H9 (cell line): Measurements from ENCODE around the gene SLC24A3. TPM values are rescaled to one million over a fixed set of nuclear protein-coding genes. Genes with fewer than 3 reads are reported as not detected.

Experiments used
- DNase-seq: peaks from one replicate; pipeline ENCODE4 v3.0.0-alpha.2; 2017
- H2AFZ ChIP-seq: one replicate; pipeline ENCODE4 v1.6.1; 2013; ENCODE audit warnings: mild to moderate bottlenecking, low read length, control low read depth, moderate library complexity
- H2AK5ac ChIP-seq: 2 replicates; pipeline ENCODE4 v1.6.1; 2013; ENCODE audit warnings: low read length, control low read depth, mixed read lengths; ENCODE audit not compliant: insufficient read length
- H2BK120ac ChIP-seq: one replicate; pipeline ENCODE4 v1.6.1; 2013; ENCODE audit warnings: low read depth, mild to moderate bottlenecking, low read length, control low read depth, inconsistent platforms; ENCODE audit not compliant: poor library complexity, severe bottlenecking
- H2BK12ac ChIP-seq: 2 replicates; pipeline ENCODE4 v1.6.1; 2013; ENCODE audit warnings: low read length, control low read depth, mixed read lengths, low read depth; ENCODE audit not compliant: insufficient read length
- H2BK15ac ChIP-seq: 2 replicates; pipeline ENCODE4 v1.6.1; 2013; ENCODE audit warnings: low read depth, low read length, control low read depth
- H2BK20ac ChIP-seq: one replicate; pipeline ENCODE4 v1.6.1; 2013; ENCODE audit warnings: low read depth, mild to moderate bottlenecking, low read length, control low read depth, inconsistent platforms; ENCODE audit not compliant: poor library complexity, severe bottlenecking
- H2BK5ac ChIP-seq: 2 replicates; pipeline ENCODE4 v1.6.1; 2013; ENCODE audit warnings: low read length, control low read depth, mixed read lengths; ENCODE audit not compliant: insufficient read length
- H3K14ac ChIP-seq: 2 replicates; pipeline ENCODE4 v1.6.1; 2013; ENCODE audit warnings: low read length, control low read depth; ENCODE audit not compliant: insufficient read depth
- H3K18ac ChIP-seq: 2 replicates; pipeline ENCODE4 v1.6.1; 2013; ENCODE audit warnings: low read depth, mild to moderate bottlenecking, mixed read lengths, low read length, control low read depth; ENCODE audit not compliant: insufficient read length
- H3K23ac ChIP-seq: 2 replicates; pipeline ENCODE4 v1.6.1; 2013; ENCODE audit warnings: low read length, control low read depth, mixed read lengths, low read depth; ENCODE audit not compliant: insufficient read length
- H3K23me2 ChIP-seq: 2 replicates; pipeline ENCODE4 v1.6.1; 2013; ENCODE audit warnings: low read depth, mild to moderate bottlenecking, mixed read lengths, low read length, control low read depth; ENCODE audit not compliant: insufficient read length, poor library complexity, severe bottlenecking
- H3K27ac ChIP-seq: 2 replicates; pipeline ENCODE4 v1.5.1; 2013; ENCODE audit warnings: low read length, control low read depth, mixed read lengths, low read depth; ENCODE audit not compliant: insufficient read length
- H3K27me3 ChIP-seq: 2 replicates; pipeline ENCODE4 v1.6.1; 2013; ENCODE audit warnings: low read length, control low read depth, inconsistent platforms; ENCODE audit not compliant: insufficient read depth
- H3K4ac ChIP-seq: 2 replicates; pipeline ENCODE4 v1.6.1; 2013; ENCODE audit warnings: low read depth, mild to moderate bottlenecking, control low read depth, inconsistent platforms, low read length, moderate library complexity
- H3K4me1 ChIP-seq: 2 replicates; pipeline ENCODE4 v1.6.1; 2013; ENCODE audit warnings: low read length, control low read depth, inconsistent platforms; ENCODE audit not compliant: insufficient read depth
- H3K4me2 ChIP-seq: 2 replicates; pipeline ENCODE4 v1.6.1; 2013; ENCODE audit warnings: low read length, control low read depth, mixed read lengths; ENCODE audit not compliant: insufficient read length, insufficient read depth
- H3K56ac ChIP-seq: 2 replicates; pipeline ENCODE4 v1.6.1; 2013; ENCODE audit warnings: low read depth, mild to moderate bottlenecking, mixed read lengths, low read length, control low read depth; ENCODE audit not compliant: insufficient read length
- H3K79me1 ChIP-seq: 2 replicates; pipeline ENCODE4 v1.6.1; 2013; ENCODE audit warnings: low read depth, mild to moderate bottlenecking, moderate library complexity, low read length, control low read depth, inconsistent platforms; ENCODE audit not compliant: insufficient read depth, poor library complexity, severe bottlenecking
- H3K79me2 ChIP-seq: 2 replicates; pipeline ENCODE4 v1.6.1; 2013; ENCODE audit warnings: low read length, control low read depth, inconsistent platforms; ENCODE audit not compliant: insufficient read depth
- H3K9ac ChIP-seq: 2 replicates; pipeline ENCODE4 v1.6.1; 2013; ENCODE audit warnings: low read length, control low read depth, mixed read lengths; ENCODE audit not compliant: insufficient read length; ENCODE audit errors: extremely low read depth
- H3K9me3 ChIP-seq: one replicate; pipeline ENCODE4 v1.6.1; 2013; ENCODE audit warnings: low read depth, low read length, inconsistent platforms; ENCODE audit not compliant: control insufficient read depth
- H3T11ph ChIP-seq: one replicate; pipeline ENCODE4 v1.6.1; 2013; ENCODE audit warnings: mild to moderate bottlenecking, low read length, control low read depth, inconsistent platforms
- H4K20me1 ChIP-seq: one replicate; pipeline ENCODE4 v1.6.1; 2013; ENCODE audit not compliant: control insufficient read depth, insufficient read length, insufficient read depth
- H4K5ac ChIP-seq: 2 replicates; pipeline ENCODE4 v1.6.1; 2013; ENCODE audit warnings: low read depth, mild to moderate bottlenecking, mixed read lengths, low read length, control low read depth; ENCODE audit not compliant: insufficient read length
- H4K8ac ChIP-seq: replicated peaks from 2 replicates; pipeline ENCODE4 v1.6.1; 2013; ENCODE audit warnings: low read length, control low read depth, mixed read lengths, low read depth; ENCODE audit not compliant: insufficient read length
- H4K91ac ChIP-seq: 2 replicates; pipeline ENCODE4 v1.6.1; 2013; ENCODE audit warnings: low read depth, mild to moderate bottlenecking, moderate library complexity, mixed read lengths, low read length, control low read depth; ENCODE audit not compliant: insufficient read length
- H3K27ac Mint-ChIP-seq, 3 experiments: 2 replicates in 2 of 3; 3 replicates in 1 of 3; pipeline ENCODE4 v1.8.0; 2020 to 2021; ENCODE audit warnings: mixed read lengths in 3 of 3, mild to moderate bottlenecking in 1 of 3, moderate library complexity in 1 of 3
- H3K27me3 Mint-ChIP-seq: 2 replicates; pipeline ENCODE4 v1.8.0; 2021; ENCODE audit warnings: low read depth, mild to moderate bottlenecking, moderate library complexity, mixed read lengths
- H3K36me3 Mint-ChIP-seq, 3 experiments: 2 replicates in 2 of 3; 3 replicates in 1 of 3; pipeline ENCODE4 v1.8.0; 2020 to 2021; ENCODE audit warnings: low read depth in 3 of 3, mixed read lengths in 3 of 3; ENCODE audit not compliant: insufficient read depth in 1 of 3
- H3K4me1 Mint-ChIP-seq, 2 experiments: 2 replicates each; pipeline ENCODE4 v1.8.0; 2020; ENCODE audit warnings: mixed read lengths in 2 of 2
- H3K4me3 Mint-ChIP-seq, 2 experiments: 2 replicates in 1 of 2; 3 replicates in 1 of 2; pipeline ENCODE4 v1.8.0; 2020 to 2021; ENCODE audit warnings: mild to moderate bottlenecking in 2 of 2, mixed read lengths in 2 of 2, moderate library complexity in 1 of 2
- H3K9me3 Mint-ChIP-seq, 2 experiments: 2 replicates in 1 of 2; 3 replicates in 1 of 2; pipeline ENCODE4 v1.8.0; 2020; ENCODE audit warnings: mild to moderate bottlenecking in 2 of 2, mixed read lengths in 2 of 2, moderate library complexity in 1 of 2
- CTCF ChIP-seq: fragments of 200-600 bp; sonication (generic); conservative IDR thresholded peaks from 3 replicates; pipeline ENCODE4 v1.8.0; 2021; ENCODE audit warnings: antibody characterized with exemption, mild to moderate bottlenecking
- WGBS: extraction: QIAGEN DNeasy Blood & Tissue Kit; methylation state at CpG from one replicate; pipeline ENCODE4 v1.1.7; 2013; ENCODE audit warnings: missing lambda C conversion rate, low lambda C conversion rate, mixed read lengths; ENCODE audit not compliant: insufficient read length; ENCODE audit errors: extremely low coverage; 5-methylcytosine and 5-hydroxymethylcytosine counted together
- total RNA-seq: library from RNA; stranded (reverse); gene quantifications from 2 replicates; pipeline ENCODE4 v1.2.1, GENCODE V29; 2021

The SLC24A3 gene
- total RNA-seq, 1 experiment from 2014 or later, result 0.83 TPM

- no peaks in the 10 kb centered on the region for H3K79me1 ChIP-seq
- no peak overlapping the region for H3K23ac ChIP-seq
- no peak overlapping the region for H2BK12ac ChIP-seq
- no peak overlapping the region for H3K27ac ChIP-seq
- Mint-ChIP-seq H3K36me3 (peaks cover 0 to 2% (median 0%) of the 10 kb centered on the region in 3 experiments; a peak in 1 of 7 replicates), H3K4me1 (peaks cover 2% of the 10 kb centered on the region in 2 experiments; a peak in 2 of 4 replicates), H3K27ac (no peak overlapping the region), H3K9me3 (no peaks in the 10 kb centered on the region), H3K4me3 (no peak overlapping the region), H3K27me3 (no peaks in the 10 kb centered on the region; the same call in 1 of the 2 replicates)
- H3K9ac ChIP-seq, result no peak overlapping the region
- no peak for TF ChIP-seq CTCF
- H3K4ac ChIP-seq, result no peak overlapping the region
- H2BK20ac ChIP-seq, result no peak overlapping the region
- H2AFZ ChIP-seq, result no peak overlapping the region
- H3K23me2 ChIP-seq, result no peaks in the 10 kb centered on the region
- H3K14ac ChIP-seq, result no peak overlapping the region
- no peak overlapping the region for H4K91ac ChIP-seq
- H3K56ac ChIP-seq, result no peak overlapping the region
- H3K4me1 ChIP-seq, result no peaks in the 10 kb centered on the region
- H2BK5ac ChIP-seq, result no peak overlapping the region
- no peaks in the 10 kb centered on the region for H3K27me3 ChIP-seq
- H4K20me1 ChIP-seq, result no peaks in the 10 kb centered on the region
- H3T11ph ChIP-seq, result no peak overlapping the region
- no CpG with 5 or more reads among the region's 7 CpGs for WGBS
- no peak overlapping the region for H2BK120ac ChIP-seq
- H3K4me2 ChIP-seq, result no peak overlapping the region
- H2BK15ac ChIP-seq, result no peak overlapping the region
- no peak for DNase-seq
- no peaks in the 10 kb centered on the region for H3K9me3 ChIP-seq
- no peak overlapping the region for H2AK5ac ChIP-seq
- no peak overlapping the region for H4K5ac ChIP-seq
- no peak overlapping the region for H3K18ac ChIP-seq
- no peak overlapping the region for H4K8ac ChIP-seq
- H3K79me2 ChIP-seq, result no peaks in the 10 kb centered on the region
Measured at GRCh38 chr20:19314621-19315020, 102.2 kb downstream of the SLC24A3 start.
